OCI-LY7 (cell line): ENCODE measurements around the gene EDC3. TPM values are rescaled to one million over a fixed set of nuclear protein-coding genes. Genes with fewer than 3 reads are reported as not detected.
"Not testable (repeated sequence)": the region's sequence is repeated elsewhere in the genome, so short reads cannot be mapped to it uniquely, and the experiment has no call there.

Source experiments
- BruUV-seq: library from RNA; stranded (reverse); fragments of 400-500 nt; replicated peaks from 2 replicates; lab custom pipeline; 2021; lab: Mats Ljungman, UMichigan
- CTCF ChIA-PET: fragments of 300-600 bp; sonication (Branson Sonifier 250); formaldehyde crosslinking; loops from one replicate; lab custom pipeline; 2022; ENCODE audit warnings: antibody characterized with exemption; ENCODE audit not compliant: unreplicated experiment; lab: Charles Lee
- POLR2A ChIA-PET: fragments of 300-600 bp; sonication (Branson Sonifier 250); formaldehyde crosslinking; loops from one replicate; lab custom pipeline; 2022; ENCODE audit warnings: antibody characterized with exemption; lab: Charles Lee
- DNase-seq: peaks from one replicate; pipeline ENCODE4 v3.0.0-alpha.2; 2015; ENCODE audit warnings: low spot score
- H2AFZ ChIP-seq: fragments of 200-600 bp; sonication (generic), shearing (Covaris generic); 2 replicates; pipeline ENCODE4 v1.6.1; 2014; ENCODE audit warnings: mild to moderate bottlenecking, antibody characterized with exemption, low read length, moderate library complexity
- H3K27ac ChIP-seq: fragments of 200-600 bp; sonication (generic); 2 replicates; pipeline ENCODE4 v1.5.1; 2014; ENCODE audit warnings: mixed run types, low read depth, mild to moderate bottlenecking, moderate library complexity, low read length, inconsistent platforms; ENCODE audit not compliant: poor library complexity, severe bottlenecking
- H3K36me3 ChIP-seq: fragments of 200-600 bp; sonication (generic); 2 replicates; pipeline ENCODE4 v1.6.1; 2014; ENCODE audit warnings: mild to moderate bottlenecking, antibody characterized with exemption, low read length, moderate library complexity, mixed read lengths; ENCODE audit not compliant: insufficient read depth
- H3K4me1 ChIP-seq: fragments of 200-600 bp; sonication (generic); 2 replicates; pipeline ENCODE4 v1.5.1; 2014; ENCODE audit warnings: mild to moderate bottlenecking, low read length; ENCODE audit not compliant: insufficient read depth, poor library complexity, severe bottlenecking
- H3K4me2 ChIP-seq: fragments of 200-600 bp; sonication (generic); 2 replicates; pipeline ENCODE4 v1.6.1; 2014; ENCODE audit warnings: mild to moderate bottlenecking, low read length
- H3K4me3 ChIP-seq: fragments of 200-600 bp; sonication (generic); 2 replicates; pipeline ENCODE4 v1.5.1; 2014; ENCODE audit warnings: mild to moderate bottlenecking, low read depth, low read length; ENCODE audit not compliant: poor library complexity, severe bottlenecking
- H3K79me2 ChIP-seq: fragments of 200-600 bp; sonication (generic); 2 replicates; pipeline ENCODE4 v1.6.1; 2016; ENCODE audit warnings: low read depth, mild to moderate bottlenecking, low read length, moderate library complexity, mixed read lengths; ENCODE audit not compliant: insufficient read depth
- H3K9me2 ChIP-seq: fragments of 200-600 bp; sonication (generic); 2 replicates; pipeline ENCODE4 v1.6.1; 2016; ENCODE audit warnings: mild to moderate bottlenecking, low read length, mixed read lengths; ENCODE audit not compliant: insufficient read depth
- H3K9me3 ChIP-seq: fragments of 200-600 bp; sonication (generic); 2 replicates; pipeline ENCODE4 v1.6.1; 2014; ENCODE audit warnings: mild to moderate bottlenecking, mixed run types, low read length, mixed read lengths
- H4K20me1 ChIP-seq: fragments of 200-600 bp; sonication (generic); 2 replicates; pipeline ENCODE4 v1.6.1; 2014; ENCODE audit warnings: mild to moderate bottlenecking, antibody characterized with exemption, low read length, moderate library complexity, mixed read lengths; ENCODE audit not compliant: insufficient read depth
- EZH2phosphoT487 ChIP-seq: fragments of 200-600 bp; sonication (generic); IDR thresholded peaks from 2 replicates; pipeline ENCODE4 v1.6.1; 2018; ENCODE audit warnings: low read depth, borderline replicate concordance, mild to moderate bottlenecking, mixed run types, antibody characterized with exemption, low read length, moderate library complexity, mixed read lengths
- intact Hi-C: fragments of 100-400 bp; cut with micrococcal nuclease; formaldehyde crosslinking; loops from one replicate; pipeline ENCODE4 v1.10.0; 2022; ENCODE audit not compliant: unreplicated experiment
- total RNA-seq, 2 experiments: library from RNA; depleted of rRNA in 1 of 2; stranded (reverse); fragments of >200 nt in 1 of 2; shearing (Covaris generic) in 1 of 2; gene quantifications; 2 replicates each; pipeline ENCODE4 v1.2.3, GENCODE V29; 2014 to 2022
- TF ChIP-seq, protein P1 (sequence below): fragments of 200-600 bp; sonication (generic); conservative IDR thresholded peaks from 2 replicates; pipeline ENCODE4 v1.5.1; 2014; ENCODE audit warnings: mild to moderate bottlenecking, antibody characterized with exemption, low read length, moderate library complexity, mixed read lengths

The EDC3 gene
- total RNA-seq, 2 experiments from 2014 or later, result 13.4 to 51.4 TPM

DNA sequence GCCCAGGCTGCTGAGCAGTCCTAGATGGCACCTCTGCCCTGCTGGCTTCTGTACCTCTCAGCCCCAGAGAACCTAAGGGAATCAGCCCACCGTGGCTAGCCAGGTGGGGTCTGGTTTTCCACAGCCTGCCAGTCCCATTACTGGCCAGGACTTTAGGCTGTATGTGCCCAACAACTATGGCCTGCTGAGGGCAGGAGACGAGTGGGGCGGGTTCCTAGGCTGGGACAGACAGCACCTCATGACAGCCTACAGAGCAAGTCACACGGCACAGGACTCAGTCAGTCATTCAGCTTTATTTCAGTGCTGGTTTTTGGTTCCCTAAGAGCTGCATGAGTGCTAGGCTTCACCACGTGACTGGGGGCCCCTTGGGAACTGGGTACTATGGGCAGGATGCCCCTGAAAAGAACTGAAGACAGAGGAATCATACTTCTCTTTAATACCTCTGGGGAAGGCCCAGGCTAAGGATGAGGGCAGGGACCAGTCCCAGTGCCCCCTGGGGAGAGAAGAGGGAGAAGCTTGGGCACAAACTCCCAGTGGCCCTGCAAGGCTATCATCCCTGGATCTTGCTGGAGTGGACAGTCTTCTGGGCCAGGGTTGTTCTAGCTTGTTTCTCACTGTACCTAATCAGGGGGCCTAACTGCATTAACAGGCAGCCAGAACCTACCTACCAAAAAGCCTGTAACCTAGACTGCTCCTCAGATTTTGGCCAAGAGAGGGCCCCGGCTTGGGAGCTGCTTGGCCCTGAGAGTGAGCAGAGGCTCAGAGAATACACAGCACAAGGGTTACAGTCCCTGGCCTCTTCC lies 65.3 kb downstream of the EDC3 start:
- ChIA-PET POLR2A (interaction anchor here (0.5 kb wide), 1 partner anchor 72 kb away, joined by 7 read pairs; no protein-coding TSS in a partner anchor), CTCF (interaction anchor here (0.9 to 1.3 kb wide), 4 partner anchors 9 to 161 kb away, joined by 3 to 7 read pairs (median 4); no protein-coding TSS in a partner anchor)
- Histone ChIP-seq H4K20me1 (no peaks in the 10 kb centered on the region), H3K79me2 (no peaks in the 10 kb centered on the region), H3K4me3 (no peak overlapping the region), H3K4me2 (no peak overlapping the region; the same call in 1 of the 2 replicates), H3K9me3 (no peaks in the 10 kb centered on the region), H3K4me1 (peaks cover 26% of the 10 kb centered on the region), H3K27ac (peak overlapping the region; percentile 2), H3K9me2 (no peaks in the 10 kb centered on the region), H2AFZ (no peak overlapping the region), H3K36me3 (peaks cover 94% of the 10 kb centered on the region)
- intact Hi-C loops, result no loop called here
- TF ChIP-seq, protein P1, sequence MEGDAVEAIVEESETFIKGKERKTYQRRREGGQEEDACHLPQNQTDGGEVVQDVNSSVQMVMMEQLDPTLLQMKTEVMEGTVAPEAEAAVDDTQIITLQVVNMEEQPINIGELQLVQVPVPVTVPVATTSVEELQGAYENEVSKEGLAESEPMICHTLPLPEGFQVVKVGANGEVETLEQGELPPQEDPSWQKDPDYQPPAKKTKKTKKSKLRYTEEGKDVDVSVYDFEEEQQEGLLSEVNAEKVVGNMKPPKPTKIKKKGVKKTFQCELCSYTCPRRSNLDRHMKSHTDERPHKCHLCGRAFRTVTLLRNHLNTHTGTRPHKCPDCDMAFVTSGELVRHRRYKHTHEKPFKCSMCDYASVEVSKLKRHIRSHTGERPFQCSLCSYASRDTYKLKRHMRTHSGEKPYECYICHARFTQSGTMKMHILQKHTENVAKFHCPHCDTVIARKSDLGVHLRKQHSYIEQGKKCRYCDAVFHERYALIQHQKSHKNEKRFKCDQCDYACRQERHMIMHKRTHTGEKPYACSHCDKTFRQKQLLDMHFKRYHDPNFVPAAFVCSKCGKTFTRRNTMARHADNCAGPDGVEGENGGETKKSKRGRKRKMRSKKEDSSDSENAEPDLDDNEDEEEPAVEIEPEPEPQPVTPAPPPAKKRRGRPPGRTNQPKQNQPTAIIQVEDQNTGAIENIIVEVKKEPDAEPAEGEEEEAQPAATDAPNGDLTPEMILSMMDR, result no peak
- no peak for TF ChIP-seq EZH2phosphoT487
- DNase-seq, result peak; percentile 69
- no TSS peak for BruUV-seq

DNA sequence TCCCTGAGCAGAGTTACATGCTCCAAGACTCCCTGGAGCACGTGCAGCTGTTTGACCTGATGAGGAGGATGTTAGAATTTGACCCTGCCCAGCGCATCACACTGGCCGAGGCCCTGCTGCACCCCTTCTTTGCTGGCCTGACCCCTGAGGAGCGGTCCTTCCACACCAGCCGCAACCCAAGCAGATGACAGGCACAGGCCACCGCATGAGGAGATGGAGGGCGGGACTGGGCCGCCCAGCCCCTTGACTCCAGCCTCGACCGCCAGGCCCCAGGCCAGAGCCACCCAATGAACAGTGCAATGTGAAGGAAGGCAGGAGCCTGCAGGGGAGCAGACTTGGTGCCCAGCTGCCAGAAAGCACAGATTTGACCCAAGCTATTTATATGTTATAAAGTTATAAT lies 66.1 kb downstream of the EDC3 start:
- H4K20me1 ChIP-seq, POLR2A ChIA-PET, DNase-seq, H3K9me2 ChIP-seq, BruUV-seq, H2AFZ ChIP-seq, H3K4me3 ChIP-seq, H3K4me2 ChIP-seq, H3K9me3 ChIP-seq, H3K27ac ChIP-seq, intact Hi-C loops, H3K79me2 ChIP-seq: not testable (repeated sequence)
- CTCF ChIA-PET, result interaction anchor here (0.9 kb wide), 1 partner anchor 103 kb away, joined by 3 read pairs; no protein-coding TSS in a partner anchor
- peaks cover 26% of the 10 kb centered on the region for H3K4me1 ChIP-seq
- H3K36me3 ChIP-seq, result peaks cover 95% of the 10 kb centered on the region

DNA sequence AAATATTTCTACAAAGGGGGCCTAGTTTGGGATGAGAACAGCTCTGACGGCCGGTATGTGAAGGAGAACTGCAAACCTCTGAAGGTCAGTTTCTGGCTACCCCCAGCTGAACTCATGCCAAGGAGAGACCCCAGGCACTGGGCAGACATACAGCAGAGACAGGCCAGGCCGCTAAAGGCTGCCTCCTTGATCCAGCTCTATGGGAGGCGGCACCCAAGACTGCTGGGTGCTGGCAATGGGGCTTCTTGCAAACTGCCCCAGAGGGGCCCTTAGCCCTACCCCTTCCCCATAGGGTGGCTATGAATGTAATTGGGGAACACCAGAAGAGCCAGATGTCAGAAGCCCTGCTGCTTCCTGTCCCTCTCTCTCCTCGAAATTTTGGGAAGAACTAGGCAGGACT lies 66.9 kb downstream of the EDC3 start:
- Histone ChIP-seq H3K9me3 (no peaks in the 10 kb centered on the region), H3K36me3 (peaks cover 95% of the 10 kb centered on the region), H3K4me3 (no peak overlapping the region), H3K9me2 (no peaks in the 10 kb centered on the region), H3K4me2 (no peak overlapping the region), H3K79me2 (no peaks in the 10 kb centered on the region), H4K20me1 (no peaks in the 10 kb centered on the region; the same call in 1 of the 2 replicates), H2AFZ (no peak overlapping the region), H3K27ac (no peak overlapping the region), H3K4me1 (peaks cover 26% of the 10 kb centered on the region)
- intact Hi-C loops, result no loop called here
- CTCF ChIA-PET, result no interaction called here
- POLR2A ChIA-PET, result no interaction called here
- no peak for TF ChIP-seq EZH2phosphoT487
- TF ChIP-seq, protein P1, result no peak
- no TSS peak for BruUV-seq
- DNase-seq, result no peak
